M059J (cell line): ENCODE measurements around the gene ANO9. TPM values are rescaled to one million over a fixed set of nuclear protein-coding genes. Genes with fewer than 3 reads are reported as not detected.

Experiments
- DNase-seq: peaks from one replicate; pipeline ENCODE4 v3.0.0-alpha.2; 2012; ENCODE audit warnings: low read depth
- total RNA-seq: library from RNA; depleted of rRNA; stranded (reverse); fragments of >200 nt; shearing (Covaris generic); gene quantifications from 2 replicates; pipeline ENCODE4 v1.2.3, GENCODE V29; 2014; rRNA removed

ANO9 gene
- total RNA-seq, 1 experiment from 2014 or later, result 0.20 TPM

GRCh38 chr11:370070-370941 is 71.5 kb downstream of the ANO9 start:
- DNase-seq, result no peak

- DNase-seq, result no peak
Measured at GRCh38 chr11:369336-370018, 72.3 kb downstream of the ANO9 start, which contains the start of gene B4GALNT4. B4GALNT4 (plus strand) TSS chr11:369499; CDS start chr11:369804, 305 bp downstream.

GRCh38 chr11:368414-369335 is 73.1 kb downstream of the ANO9 start:
- DNase-seq, result peak; percentile 55

- no peak for DNase-seq
Measured at GRCh38 chr11:367956-368413, 73.8 kb downstream of the ANO9 start.

Other genes with a start within 250 kb of the ANO9 start
- gene SCGB1C1, start 248.9 kb downstream of the ANO9 start, total RNA-seq, result not detected in 2 replicates
- gene BET1L, start 234.6 kb downstream of the ANO9 start, total RNA-seq, result 28.9 and 30.5 TPM in 2 replicates
- gene RIC8A, start 234.3 kb downstream of the ANO9 start, total RNA-seq, result 171 and 178 TPM in 2 replicates
- gene SIRT3, start 205.7 kb downstream of the ANO9 start, total RNA-seq, result 10.8 and 12.5 TPM in 2 replicates
- 162 and 239 TPM in 2 replicates for gene PSMD13, start 205.0 kb downstream of the ANO9 start, total RNA-seq
- gene NLRP6, start 163.6 kb downstream of the ANO9 start, total RNA-seq, result not detected in 2 replicates
- 5.2 and 8.5 TPM in 2 replicates for gene PGGHG, start 152.9 kb downstream of the ANO9 start, total RNA-seq
- gene IFITM5, start 142.5 kb downstream of the ANO9 start, total RNA-seq, result not detected in 2 replicates
- gene IFITM2, start 134.2 kb downstream of the ANO9 start, total RNA-seq, result 80.0 and 89.8 TPM in 2 replicates
- 1,883 and 3,156 TPM in 2 replicates for gene IFITM1, start 128.0 kb downstream of the ANO9 start, total RNA-seq
- 821 and 984 TPM in 2 replicates for gene IFITM3, start 121.2 kb downstream of the ANO9 start, total RNA-seq
- 2.8 and 9.4 TPM in 2 replicates for gene B4GALNT4, start 72.5 kb downstream of the ANO9 start, total RNA-seq
- 7.9 and 10.6 TPM in 2 replicates for gene PKP3, start 47.8 kb downstream of the ANO9 start, total RNA-seq
- 2.5 and 3.4 TPM in 2 replicates for gene SIGIRR, start 27.0 kb downstream of the ANO9 start, total RNA-seq
- gene PTDSS2, start 8.3 kb upstream of the ANO9 start, total RNA-seq, result 27.5 and 35.5 TPM in 2 replicates
- 169 and 259 TPM in 2 replicates for gene RNH1, start 65.2 kb upstream of the ANO9 start, total RNA-seq
- 56.9 and 110 TPM in 2 replicates for gene HRAS, start 93.6 kb upstream of the ANO9 start, total RNA-seq
- gene LRRC56, start 95.5 kb upstream of the ANO9 start, total RNA-seq, result 0.25 and 0.34 TPM in 2 replicates
- 1.1 and 3.8 TPM in 2 replicates for gene LMNTD2, start 118.7 kb upstream of the ANO9 start, total RNA-seq
- gene RASSF7, start 119.0 kb upstream of the ANO9 start, total RNA-seq, result 53.4 and 56.0 TPM in 2 replicates
- 17.0 and 24.3 TPM in 2 replicates for gene PHRF1, start 134.5 kb upstream of the ANO9 start, total RNA-seq
- not detected in 2 replicates for gene IRF7, start 173.9 kb upstream of the ANO9 start, total RNA-seq
- gene CDHR5, start 182.9 kb upstream of the ANO9 start, total RNA-seq, result not detected in 2 replicates
- not detected in 2 replicates for gene SCT, start 185.2 kb upstream of the ANO9 start, total RNA-seq
- gene DRD4, start 195.3 kb upstream of the ANO9 start, total RNA-seq, result not detected in 2 replicates